OCI-LY1 (cell line): ENCODE data around the gene OSBPL3.

Experiments
- H2AFZ ChIP-seq: fragments of 200-600 bp; sonication (generic), shearing (Covaris generic); 2 replicates; pipeline ENCODE4 v1.6.0; 2014; ENCODE audit warnings: antibody characterized with exemption, mild to moderate bottlenecking, low read length
- H3F3A ChIP-seq: fragments of 200-600 bp; sonication (generic), shearing (Covaris generic); 2 replicates; pipeline ENCODE4 v1.6.0; 2014; ENCODE audit warnings: mild to moderate bottlenecking, antibody characterized with exemption, low read length, moderate library complexity; ENCODE audit not compliant: insufficient read depth
- H3K27ac ChIP-seq: fragments of 200-600 bp; sonication (generic); 2 replicates; pipeline ENCODE4 v1.5.1; 2014; ENCODE audit warnings: low read length, mixed run types, mild to moderate bottlenecking, low read depth; ENCODE audit not compliant: poor library complexity, severe bottlenecking
- H3K27me3 ChIP-seq: fragments of 200-600 bp; sonication (generic); 2 replicates; pipeline ENCODE4 v1.6.0; 2014; ENCODE audit warnings: antibody characterized with exemption, mild to moderate bottlenecking, low read length, moderate library complexity; ENCODE audit not compliant: insufficient read depth
- H3K36me3 ChIP-seq: fragments of 200-600 bp; sonication (generic); 2 replicates; pipeline ENCODE4 v1.6.1; 2014; ENCODE audit warnings: mild to moderate bottlenecking, antibody characterized with exemption, low read length, moderate library complexity, mixed read lengths; ENCODE audit not compliant: insufficient read depth
- H3K4me1 ChIP-seq: fragments of 200-600 bp; sonication (generic); 2 replicates; pipeline ENCODE4 v1.5.1; 2014; ENCODE audit warnings: mild to moderate bottlenecking, low read length, moderate library complexity; ENCODE audit not compliant: insufficient read depth, severe bottlenecking
- H3K4me2 ChIP-seq: fragments of 200-600 bp; sonication (generic), shearing (Covaris generic); 2 replicates; pipeline ENCODE4 v1.6.1; 2014; ENCODE audit warnings: low read length
- H3K4me3 ChIP-seq: fragments of 200-600 bp; sonication (generic); 2 replicates; pipeline ENCODE4 v1.5.1; 2014; ENCODE audit warnings: low read length, low read depth, mild to moderate bottlenecking, mixed read lengths; ENCODE audit not compliant: poor library complexity, severe bottlenecking
- H3K79me2 ChIP-seq: fragments of 200-600 bp; shearing (Covaris generic); 2 replicates; pipeline ENCODE4 v1.6.1; 2016; ENCODE audit warnings: mixed run types, low read length, mixed read lengths; ENCODE audit not compliant: insufficient read depth
- H3K9ac ChIP-seq: fragments of 200-600 bp; sonication (generic), shearing (Covaris generic); 2 replicates; pipeline ENCODE4 v1.6.1; 2014; ENCODE audit warnings: mild to moderate bottlenecking, low read length, mixed read lengths
- H3K9me2 ChIP-seq: fragments of 200-600 bp; sonication (generic), shearing (Covaris generic); 2 replicates; pipeline ENCODE4 v1.6.1; 2014; ENCODE audit warnings: low read depth, mild to moderate bottlenecking, low read length, mixed read lengths
- H3K9me3 ChIP-seq: fragments of 200-600 bp; shearing (Covaris generic); 2 replicates; pipeline ENCODE4 v1.6.1; 2014; ENCODE audit warnings: low read length, mixed read lengths
- H4K20me1 ChIP-seq: fragments of 200-600 bp; sonication (generic), shearing (Covaris generic); 2 replicates; pipeline ENCODE4 v1.6.0; 2016; ENCODE audit warnings: mild to moderate bottlenecking, low read length; ENCODE audit not compliant: insufficient read depth
- CTCF ChIP-seq: fragments of 200-600 bp; sonication (generic), shearing (Covaris generic); IDR thresholded peaks from 2 replicates; pipeline ENCODE4 v1.5.1; 2017; ENCODE audit warnings: mild to moderate bottlenecking, antibody characterized with exemption, low read length, moderate library complexity, mixed read lengths
- EZH2 ChIP-seq: fragments of 200-600 bp; sonication (generic), shearing (Covaris generic); IDR thresholded peaks from 2 replicates; pipeline ENCODE4 v1.8.0; 2017; ENCODE audit warnings: borderline replicate concordance, mixed run types, mild to moderate bottlenecking, antibody characterized with exemption, low read length, moderate library complexity, mixed read lengths

OSBPL3 gene

GRCh38 chr7:24764011-24764410 lies 216.0 kb downstream of the OSBPL3 start:
- Histone ChIP-seq H3K4me2 (no peak overlapping the region), H2AFZ (no peak overlapping the region), H3K9me3 (peaks cover 4% of the 10 kb centered on the region; the same call in 1 of the 2 replicates), H3K36me3 (no peaks in the 10 kb centered on the region), H3K9ac (no peak overlapping the region), H3K27me3 (peaks cover 22% of the 10 kb centered on the region), H3K27ac (no peak overlapping the region), H3F3A (no peaks in the 10 kb centered on the region), H4K20me1 (no peaks in the 10 kb centered on the region), H3K4me3 (no peak overlapping the region), H3K79me2 (no peaks in the 10 kb centered on the region), H3K9me2 (no peaks in the 10 kb centered on the region), H3K4me1 (no peaks in the 10 kb centered on the region)
- no peak for TF ChIP-seq EZH2

GRCh38 chr7:24763303-24763901 lies 216.6 kb downstream of the OSBPL3 start:
- H3K79me2 ChIP-seq, result no peaks in the 10 kb centered on the region
- H3F3A ChIP-seq, result no peaks in the 10 kb centered on the region
- H3K27ac ChIP-seq, result no peak overlapping the region
- no peak for TF ChIP-seq CTCF
- TF ChIP-seq EZH2, result no peak
- no peak overlapping the region for H3K4me2 ChIP-seq
- no peaks in the 10 kb centered on the region for H3K36me3 ChIP-seq
- no peaks in the 10 kb centered on the region for H3K4me1 ChIP-seq
- H3K4me3 ChIP-seq, result no peak overlapping the region
- no peaks in the 10 kb centered on the region for H3K9me2 ChIP-seq
- H3K27me3 ChIP-seq, result peaks cover 27% of the 10 kb centered on the region
- H2AFZ ChIP-seq, result no peak overlapping the region
- no peak overlapping the region for H3K9ac ChIP-seq
- H4K20me1 ChIP-seq, result no peaks in the 10 kb centered on the region
- H3K9me3 ChIP-seq, result peaks cover 4% of the 10 kb centered on the region; the same call in 1 of the 2 replicates

GRCh38 chr7:24762771-24763170 lies 217.2 kb downstream of the OSBPL3 start:
- Histone ChIP-seq H3F3A (no peaks in the 10 kb centered on the region), H3K79me2 (no peaks in the 10 kb centered on the region), H4K20me1 (no peaks in the 10 kb centered on the region), H3K4me1 (peaks cover 1% of the 10 kb centered on the region), H2AFZ (no peak overlapping the region), H3K4me3 (no peak overlapping the region), H3K27me3 (peaks cover 27% of the 10 kb centered on the region), H3K4me2 (no peak overlapping the region), H3K36me3 (no peaks in the 10 kb centered on the region), H3K9me3 (peaks cover 4% of the 10 kb centered on the region; the same call in 1 of the 2 replicates), H3K27ac (no peak overlapping the region), H3K9me2 (no peaks in the 10 kb centered on the region), H3K9ac (no peak overlapping the region)
- TF ChIP-seq EZH2, result no peak

- H3F3A ChIP-seq, result no peaks in the 10 kb centered on the region
- no peak overlapping the region for H3K4me3 ChIP-seq
- no peaks in the 10 kb centered on the region for H3K36me3 ChIP-seq
- H2AFZ ChIP-seq, result no peak overlapping the region
- no peak overlapping the region for H3K4me2 ChIP-seq
- no peaks in the 10 kb centered on the region for H3K79me2 ChIP-seq
- peaks cover 27% of the 10 kb centered on the region for H3K27me3 ChIP-seq
- peaks cover 4% of the 10 kb centered on the region; the same call in 1 of the 2 replicates for H3K9me3 ChIP-seq
- H3K4me1 ChIP-seq, result peaks cover 16% of the 10 kb centered on the region
- no peaks in the 10 kb centered on the region for H3K9me2 ChIP-seq
- H4K20me1 ChIP-seq, result no peaks in the 10 kb centered on the region
- TF ChIP-seq CTCF (no peak), EZH2 (no peak)
- H3K9ac ChIP-seq, result no peak overlapping the region
- H3K27ac ChIP-seq, result no peak overlapping the region
Observed at GRCh38 chr7:24760968-24761367, 219.0 kb downstream of the OSBPL3 start.
